ENCODE data around the gene JARID2. TPM values are rescaled to one million over a fixed set of nuclear protein-coding genes. Genes with fewer than 3 reads are reported as not detected.

The JARID2 gene
- total RNA-seq, 3 donors from 2014 or later = 10.5 to 13.9 (median 11.5) TPM

GRCh38 chr6:15458021-15458459 is 212.2 kb downstream of the JARID2 start:
- no peak for DNase-seq (ENCODE audit: low spot score in 2 of 2)
- no peak overlapping the region for H3K27ac ChIP-seq
- no peaks in the 10 kb centered on the region for H3K36me3 ChIP-seq
- no peaks in the 10 kb centered on the region for H3K4me1 ChIP-seq
- H3K4me3 ChIP-seq = no peak overlapping the region
- TF ChIP-seq POLR2AphosphoS5 (IDR thresholded peaks at IDR 0.05) (no peak), POLR2A (IDR thresholded peaks at IDR 0.05) (no peak), CTCF (IDR thresholded peaks at IDR 0.05) (no peak)
- intact Hi-C loops (cut with DNase I; ENCODE audit: low total_unique reads) = no loop called here
- no peaks in the 10 kb centered on the region for H3K9me3 ChIP-seq
- H3K27me3 ChIP-seq = no peaks in the 10 kb centered on the region

DNA sequence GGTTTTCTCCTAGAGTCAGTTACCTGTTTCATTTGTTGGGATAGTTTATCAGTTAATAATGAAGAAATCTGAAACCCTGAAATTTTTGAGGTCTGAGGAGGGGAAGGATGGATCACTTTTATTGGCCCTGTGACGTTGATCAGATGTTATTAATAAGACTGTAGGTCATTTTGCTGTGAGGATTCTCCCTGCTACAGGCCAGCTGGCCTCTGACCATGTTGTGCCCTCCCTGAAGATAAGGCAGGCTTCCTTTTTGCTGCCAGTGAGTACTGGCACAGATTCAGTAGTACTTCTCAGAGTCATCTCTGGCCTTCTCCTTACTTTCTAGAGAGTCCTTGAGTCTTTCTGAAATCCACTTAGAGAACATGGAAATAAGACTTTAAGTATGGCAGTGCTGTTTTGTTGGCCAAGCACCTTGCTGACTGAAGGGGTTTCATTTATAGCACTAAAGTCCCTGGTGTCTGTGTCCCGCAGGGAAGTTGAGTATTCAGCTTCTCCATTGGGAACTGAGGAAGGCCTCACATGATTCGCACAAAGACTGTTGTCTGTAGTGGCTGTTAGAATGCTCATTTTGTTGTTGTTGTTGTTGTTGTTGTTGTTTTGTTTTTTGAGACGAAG is 214.3 kb downstream of the JARID2 start:
- Histone ChIP-seq H3K4me1 (no peaks in the 10 kb centered on the region), H3K36me3 (no peaks in the 10 kb centered on the region), H3K27ac (no peak overlapping the region), H3K4me3 (no peak overlapping the region), H3K9me3 (no peaks in the 10 kb centered on the region), H3K27me3 (no peaks in the 10 kb centered on the region)
- no peak for DNase-seq (ENCODE audit: low spot score in 2 of 2)
- intact Hi-C loops (cut with DNase I; ENCODE audit: low total_unique reads) = no loop called here
- TF ChIP-seq POLR2AphosphoS5 (IDR thresholded peaks at IDR 0.05) (no peak), POLR2A (IDR thresholded peaks at IDR 0.05) (no peak), CTCF (IDR thresholded peaks at IDR 0.05) (no peak)

GRCh38 chr6:15461127-15461944 is 215.5 kb downstream of the JARID2 start:
- Histone ChIP-seq H3K4me1 (no peaks in the 10 kb centered on the region), H3K27ac (no peak overlapping the region), H3K9me3 (no peaks in the 10 kb centered on the region), H3K27me3 (no peaks in the 10 kb centered on the region), H3K4me3 (no peak overlapping the region), H3K36me3 (no peaks in the 10 kb centered on the region)
- intact Hi-C loops (cut with DNase I; ENCODE audit: low total_unique reads) = no loop called here
- TF ChIP-seq CTCF (IDR thresholded peaks at IDR 0.05) = no peak
- TF ChIP-seq POLR2AphosphoS5 (IDR thresholded peaks at IDR 0.05) = no peak
- no peak for TF ChIP-seq POLR2A (IDR thresholded peaks at IDR 0.05)
- no peak for DNase-seq (ENCODE audit: low spot score in 2 of 2)

GRCh38 chr6:15462256-15462655 is 216.4 kb downstream of the JARID2 start:
- Histone ChIP-seq H3K9me3 (no peaks in the 10 kb centered on the region), H3K36me3 (no peaks in the 10 kb centered on the region), H3K27me3 (no peaks in the 10 kb centered on the region), H3K27ac (no peak overlapping the region), H3K4me1 (no peaks in the 10 kb centered on the region), H3K4me3 (no peak overlapping the region)
- DNase-seq (ENCODE audit: low spot score in 2 of 2) = no peak
- TF ChIP-seq CTCF (IDR thresholded peaks at IDR 0.05) (no peak), POLR2AphosphoS5 (IDR thresholded peaks at IDR 0.05) (no peak), POLR2A (IDR thresholded peaks at IDR 0.05) (no peak)
- intact Hi-C loops (cut with DNase I; ENCODE audit: low total_unique reads) = no loop called here

All from breast epithelium (tissue), 4 donors.